Body of pancreas (tissue), 4 donors: ENCODE measurements around the gene PRDM16.

Experiments
- POLR2A ChIP-seq, 3 donors: fragments of 450-650 bp; IDR thresholded peaks; one replicate each; pipeline ENCODE4 v1.6.1; 2016; ENCODE audit warnings: antibody characterized with exemption in 3 of 3, mild to moderate bottlenecking in 2 of 3
- TF ChIP-seq, protein P1 (sequence below), 7 experiments: fragments of 450-650 bp in 4 of 7; fragments of 200-600 bp in 3 of 7; sonication (generic) in 3 of 7; IDR thresholded peaks; one replicate each; pipeline ENCODE4 v1.5.1; 2016 to 2019; ENCODE audit warnings: antibody characterized with exemption in 7 of 7

DNA sequence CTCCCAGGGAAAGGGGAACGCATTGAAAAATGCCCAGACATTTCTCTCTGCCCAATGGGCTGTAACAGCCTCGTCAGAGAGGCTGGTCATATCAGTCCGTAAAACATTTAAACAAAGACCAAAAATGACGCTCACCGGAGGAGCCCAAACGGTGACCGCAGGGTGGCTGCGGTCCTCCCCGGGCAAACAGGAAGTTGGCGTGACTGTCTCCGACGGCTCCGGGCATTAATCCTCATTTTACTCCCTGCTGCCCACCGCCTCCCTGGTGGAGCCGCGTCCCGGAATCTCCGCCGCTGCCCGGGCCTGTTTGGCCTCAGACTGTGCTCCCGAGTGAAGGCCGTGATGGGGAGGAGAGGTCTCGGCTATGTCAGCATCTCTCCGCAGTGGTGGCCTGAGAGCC, 9.9 kb downstream of the PRDM16 start:
- TF ChIP-seq POLR2A (IDR thresholded peaks at IDR 0.05): no peak
- TF ChIP-seq, protein P1, sequence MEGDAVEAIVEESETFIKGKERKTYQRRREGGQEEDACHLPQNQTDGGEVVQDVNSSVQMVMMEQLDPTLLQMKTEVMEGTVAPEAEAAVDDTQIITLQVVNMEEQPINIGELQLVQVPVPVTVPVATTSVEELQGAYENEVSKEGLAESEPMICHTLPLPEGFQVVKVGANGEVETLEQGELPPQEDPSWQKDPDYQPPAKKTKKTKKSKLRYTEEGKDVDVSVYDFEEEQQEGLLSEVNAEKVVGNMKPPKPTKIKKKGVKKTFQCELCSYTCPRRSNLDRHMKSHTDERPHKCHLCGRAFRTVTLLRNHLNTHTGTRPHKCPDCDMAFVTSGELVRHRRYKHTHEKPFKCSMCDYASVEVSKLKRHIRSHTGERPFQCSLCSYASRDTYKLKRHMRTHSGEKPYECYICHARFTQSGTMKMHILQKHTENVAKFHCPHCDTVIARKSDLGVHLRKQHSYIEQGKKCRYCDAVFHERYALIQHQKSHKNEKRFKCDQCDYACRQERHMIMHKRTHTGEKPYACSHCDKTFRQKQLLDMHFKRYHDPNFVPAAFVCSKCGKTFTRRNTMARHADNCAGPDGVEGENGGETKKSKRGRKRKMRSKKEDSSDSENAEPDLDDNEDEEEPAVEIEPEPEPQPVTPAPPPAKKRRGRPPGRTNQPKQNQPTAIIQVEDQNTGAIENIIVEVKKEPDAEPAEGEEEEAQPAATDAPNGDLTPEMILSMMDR (IDR thresholded peaks at IDR 0.05): no peak
